GM18502 (cell line): ENCODE measurements around the gene CACNA2D1.

ENCODE experiments used
- ATAC-seq: cut with Tn5 transposase; IDR thresholded peaks from one replicate; pipeline ENCODE4 v1.9.1; 2021; ENCODE audit warnings: mild to moderate bottlenecking; ENCODE audit not compliant: unreplicated experiment, poor library complexity

CACNA2D1 gene

DNA sequence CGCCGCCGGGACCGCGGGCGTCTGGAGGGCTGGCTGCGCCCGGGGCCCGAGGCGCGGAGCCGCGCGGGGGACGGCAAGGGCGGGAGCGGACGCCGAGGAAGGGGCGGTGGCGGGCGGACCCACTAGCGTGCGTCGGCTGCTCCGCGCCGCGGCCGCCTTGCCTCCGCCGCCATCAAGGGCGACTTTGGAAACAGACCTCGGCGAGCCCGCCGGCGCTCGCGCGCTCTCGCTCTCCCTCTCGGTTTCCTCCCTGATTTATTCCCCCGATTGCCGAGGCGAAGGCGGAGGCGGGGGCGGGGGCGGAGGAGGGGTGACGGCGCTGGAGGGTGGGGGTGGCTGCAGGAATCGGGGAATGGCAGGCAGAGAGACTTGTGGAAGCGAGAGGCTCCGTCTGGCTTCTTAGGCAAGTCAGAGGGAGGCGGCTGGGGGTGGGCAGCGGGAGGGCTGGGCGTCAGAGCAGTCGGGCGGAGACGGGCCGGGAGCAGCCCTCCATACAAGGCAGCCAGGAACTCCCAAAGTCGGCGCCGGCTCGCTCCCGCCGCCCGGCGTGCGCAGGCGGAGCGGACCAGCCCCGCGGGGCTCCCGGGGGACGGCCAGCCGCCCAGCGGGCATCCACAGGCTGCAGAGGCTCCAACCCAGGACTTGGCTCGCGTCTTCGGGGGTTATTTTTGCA is at the start of gene CACNA2D1:
CACNA2D1 (minus strand) TSS at position 231 of the 673 bp plus-strand sequence.
- ATAC-seq, result peak; percentile 50

DNA sequence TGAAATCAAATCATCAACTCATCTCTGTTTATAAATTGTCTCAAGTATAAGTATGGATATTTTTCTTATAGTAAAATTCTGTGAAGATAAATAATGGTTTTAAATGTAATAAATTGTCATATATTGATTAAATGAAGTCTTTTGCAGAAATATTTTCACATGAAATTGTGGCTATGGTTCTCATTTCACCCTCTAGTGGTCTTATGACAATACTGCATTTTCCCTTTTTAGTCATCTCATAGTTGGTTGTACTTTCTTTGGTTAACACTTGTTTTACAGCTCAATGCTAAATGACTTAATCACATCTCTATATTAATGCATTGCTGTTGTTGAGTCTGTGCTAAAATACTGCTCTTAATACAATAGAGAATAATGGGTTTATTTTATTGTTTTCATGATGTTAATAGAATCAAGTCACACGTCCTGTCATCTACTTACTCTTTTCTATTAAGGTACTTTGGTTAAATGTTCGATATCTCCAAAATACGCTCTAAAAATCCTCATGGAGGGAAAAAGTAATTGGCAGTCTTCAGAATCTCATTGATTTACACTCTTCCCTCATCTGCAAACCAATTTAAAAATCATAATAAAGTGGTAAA is 38.0 kb upstream of the CACNA2D1 start:
- peak; percentile 83 for ATAC-seq

GRCh38 chr7:82477733-82478515 is 34.3 kb upstream of the CACNA2D1 start:
- ATAC-seq, result no peak

- no peak for ATAC-seq
Observed at GRCh38 chr7:82472966-82473365, 29.4 kb upstream of the CACNA2D1 start.

DNA sequence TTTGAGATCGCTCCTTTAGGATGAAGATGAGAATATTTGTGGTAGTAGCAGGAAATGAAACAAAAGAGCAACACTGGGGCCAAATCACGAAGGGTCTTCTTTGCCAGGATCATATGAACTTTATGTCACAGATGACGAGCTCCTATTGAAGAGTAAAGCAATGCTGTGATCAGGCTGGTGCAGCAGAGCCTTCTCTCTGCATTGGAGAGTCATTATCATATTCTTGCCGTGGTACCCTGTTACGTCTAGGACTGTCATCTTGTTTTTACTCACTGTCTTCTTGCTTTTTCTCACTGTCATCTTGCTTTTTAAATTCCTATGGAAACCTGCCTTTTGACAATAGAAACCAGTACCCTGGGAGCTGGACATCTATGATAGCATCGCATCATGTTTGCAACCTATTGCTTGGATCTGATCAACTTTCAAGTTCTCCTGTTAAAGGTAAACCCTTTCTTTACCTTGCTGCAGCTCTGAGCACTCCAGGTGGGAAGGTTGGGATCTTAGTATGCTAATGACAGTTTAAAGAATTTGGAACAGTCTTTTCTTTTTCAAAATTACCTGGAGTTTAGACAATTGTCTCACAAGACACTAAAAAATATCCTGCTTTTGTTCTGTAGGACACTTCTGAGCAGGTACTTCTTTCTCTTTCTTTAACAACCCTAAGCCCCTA is 27.9 kb upstream of the CACNA2D1 start:
- ATAC-seq, result no peak

GRCh38 chr7:82469207-82469606 is 25.6 kb upstream of the CACNA2D1 start:
- ATAC-seq, result no peak

GRCh38 chr7:82468435-82468834 is 24.9 kb upstream of the CACNA2D1 start:
- no peak for ATAC-seq

DNA sequence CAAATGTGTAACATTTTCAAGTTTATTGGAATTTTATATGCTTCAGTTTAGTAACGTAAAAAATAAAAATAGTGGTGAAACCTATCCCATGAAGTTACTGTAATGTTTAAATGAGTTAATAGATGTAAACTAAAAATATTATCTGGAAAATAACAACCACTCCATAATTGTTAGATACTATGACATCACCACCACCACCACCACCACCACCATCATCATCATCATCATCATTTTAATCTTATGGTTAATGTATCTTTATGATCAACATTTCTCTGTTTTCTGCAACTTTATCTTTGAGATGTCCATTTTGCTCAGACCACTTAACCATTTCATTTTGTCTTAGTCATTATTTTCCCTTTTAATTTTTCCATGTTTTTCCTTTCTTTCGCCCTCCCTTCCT is 23.4 kb upstream of the CACNA2D1 start:
- no peak for ATAC-seq

DNA sequence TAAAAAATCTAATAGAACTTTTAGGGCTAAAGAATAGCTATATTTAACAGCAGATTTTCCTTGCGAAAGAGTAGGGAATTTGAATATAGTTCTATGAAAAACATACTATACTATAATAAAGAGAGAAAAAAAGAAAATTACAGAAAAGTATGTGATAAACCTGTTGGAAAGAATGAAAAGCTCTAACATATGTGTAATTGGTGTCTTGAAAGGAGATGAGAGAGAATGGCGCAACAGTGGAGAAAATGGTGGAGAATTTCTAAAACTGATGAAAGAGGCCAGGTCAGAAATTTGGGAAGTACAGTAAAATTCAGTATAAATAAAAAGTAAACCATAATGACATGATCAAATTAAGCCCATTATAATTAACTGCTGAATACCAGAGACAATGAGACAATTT is 20.8 kb upstream of the CACNA2D1 start:
- ATAC-seq, result no peak

GRCh38 chr7:82455295-82455694 is 11.7 kb upstream of the CACNA2D1 start:
- ATAC-seq, result no peak

DNA sequence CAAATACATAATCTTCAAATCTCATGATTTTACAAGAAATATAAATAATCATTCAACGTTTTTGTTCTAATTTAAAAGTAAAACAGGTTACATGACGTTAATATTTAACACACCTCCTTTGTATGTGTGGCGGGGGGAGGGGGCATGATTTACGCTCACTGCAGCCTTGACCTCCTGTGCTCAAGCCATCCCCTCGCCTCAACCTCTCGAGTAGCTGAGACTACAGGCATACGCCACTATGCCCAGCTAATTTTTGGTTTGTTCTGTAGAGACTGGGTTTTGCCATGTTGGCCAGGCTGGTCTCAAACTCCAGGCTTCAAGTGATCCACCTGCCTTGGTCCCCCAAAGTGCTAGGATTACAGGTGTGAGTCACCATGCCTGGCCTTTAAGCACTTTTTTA is 7.2 kb upstream of the CACNA2D1 start:
- ATAC-seq, result no peak

GRCh38 chr7:82449910-82450309 is 6.3 kb upstream of the CACNA2D1 start:
- no peak for ATAC-seq

DNA sequence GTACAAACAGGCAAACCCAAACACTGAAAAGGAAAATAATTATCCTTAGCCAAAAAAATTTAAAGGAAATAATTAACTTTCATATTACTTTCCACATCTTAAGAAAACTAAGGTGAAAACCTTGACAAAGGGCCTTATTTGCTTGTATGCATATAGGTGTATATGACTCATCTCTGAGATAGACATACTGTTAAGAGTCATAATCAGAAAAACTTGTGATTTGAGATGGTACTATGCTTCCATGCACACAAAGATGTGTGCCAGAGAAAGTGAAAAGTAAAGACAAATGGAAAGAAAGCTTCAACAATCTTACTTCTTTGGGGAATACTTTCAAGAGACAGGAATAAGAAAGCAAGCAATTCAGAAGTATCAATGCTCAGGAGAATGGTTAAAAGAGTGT is 3.3 kb upstream of the CACNA2D1 start:
- no peak for ATAC-seq

DNA sequence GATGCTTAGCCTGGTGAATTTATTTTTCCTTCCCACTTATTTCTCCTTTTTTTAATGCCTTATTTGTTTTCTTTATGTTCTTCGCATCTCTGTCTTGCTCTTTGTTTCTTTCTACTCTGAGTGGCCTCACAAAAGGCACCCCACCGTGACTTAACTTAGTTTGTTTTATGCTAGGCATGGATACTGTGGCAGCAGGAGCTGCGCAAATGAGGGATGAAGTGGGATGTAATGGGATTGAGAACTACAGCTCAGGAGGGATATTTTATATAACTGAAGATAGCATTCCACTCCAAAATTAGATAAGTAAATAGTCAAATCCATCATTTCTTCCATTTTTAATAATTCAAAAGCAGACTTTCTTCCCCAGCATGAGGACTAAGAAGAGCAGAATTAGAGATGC is 1.7 kb upstream of the CACNA2D1 start:
- no peak for ATAC-seq

DNA sequence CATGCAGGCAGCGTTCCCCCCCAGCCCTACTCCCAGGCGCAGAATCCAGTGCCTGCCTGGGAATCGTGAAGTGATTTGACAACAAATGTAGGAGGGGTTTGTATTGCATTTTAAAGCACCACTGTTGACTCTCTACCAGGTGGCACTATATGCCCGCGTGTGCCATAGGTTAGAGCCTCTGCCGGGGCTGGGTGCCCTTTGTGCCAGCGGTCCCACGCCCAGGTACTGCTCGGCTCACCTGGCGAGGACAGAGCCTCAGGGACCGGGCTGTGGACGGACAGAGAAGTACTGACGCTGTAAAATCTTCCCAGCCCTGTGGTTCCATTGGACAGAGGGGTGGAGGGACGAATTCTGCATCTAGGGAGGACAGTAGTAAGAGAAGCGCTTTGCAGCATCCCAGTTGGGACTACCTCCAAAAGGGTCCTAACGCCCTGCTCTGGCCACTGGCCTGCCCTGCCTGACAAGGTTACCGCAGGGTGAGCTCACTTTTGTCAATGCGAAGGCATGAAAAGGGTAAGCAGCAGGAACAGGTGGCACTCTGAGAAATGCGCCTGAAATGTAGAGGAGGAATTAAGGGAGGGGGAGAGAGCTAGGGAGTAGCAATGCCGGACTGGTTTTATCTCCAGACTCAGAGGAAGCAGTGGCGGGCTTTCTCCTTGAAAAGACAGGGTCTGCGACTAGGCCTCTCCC is 788 bp upstream of the CACNA2D1 start:
- peak; percentile 12 for ATAC-seq

DNA sequence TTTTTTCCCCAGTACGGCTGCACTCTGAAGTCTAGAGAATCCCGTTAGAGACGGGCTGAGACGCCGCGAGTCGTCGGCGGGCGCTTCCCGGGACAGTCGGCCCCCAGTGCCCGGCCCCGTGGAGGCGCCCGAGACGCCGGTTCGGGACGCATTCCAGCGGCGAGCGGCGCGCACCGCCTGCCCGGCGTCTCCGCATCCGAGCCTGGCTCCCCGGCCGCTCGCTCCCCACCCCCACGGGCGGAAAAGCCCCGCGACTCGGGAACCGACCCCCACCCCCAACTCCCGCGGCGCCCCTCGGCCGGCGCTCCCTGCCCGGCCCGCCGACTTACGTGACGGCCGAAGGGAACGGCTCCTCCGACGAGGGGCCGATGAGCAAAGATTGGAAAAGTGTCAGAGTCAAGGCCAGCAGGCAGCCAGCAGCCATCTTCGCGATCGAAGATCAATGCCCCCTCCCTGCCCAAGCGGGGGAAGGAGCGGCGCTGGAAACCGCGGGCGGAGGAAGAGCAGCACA is 486 bp downstream of the CACNA2D1 start:
- peak; percentile 19 for ATAC-seq

GRCh38 chr7:82442492-82443035 is 1.0 kb downstream of the CACNA2D1 start:
- ATAC-seq, result peak; percentile 19

DNA sequence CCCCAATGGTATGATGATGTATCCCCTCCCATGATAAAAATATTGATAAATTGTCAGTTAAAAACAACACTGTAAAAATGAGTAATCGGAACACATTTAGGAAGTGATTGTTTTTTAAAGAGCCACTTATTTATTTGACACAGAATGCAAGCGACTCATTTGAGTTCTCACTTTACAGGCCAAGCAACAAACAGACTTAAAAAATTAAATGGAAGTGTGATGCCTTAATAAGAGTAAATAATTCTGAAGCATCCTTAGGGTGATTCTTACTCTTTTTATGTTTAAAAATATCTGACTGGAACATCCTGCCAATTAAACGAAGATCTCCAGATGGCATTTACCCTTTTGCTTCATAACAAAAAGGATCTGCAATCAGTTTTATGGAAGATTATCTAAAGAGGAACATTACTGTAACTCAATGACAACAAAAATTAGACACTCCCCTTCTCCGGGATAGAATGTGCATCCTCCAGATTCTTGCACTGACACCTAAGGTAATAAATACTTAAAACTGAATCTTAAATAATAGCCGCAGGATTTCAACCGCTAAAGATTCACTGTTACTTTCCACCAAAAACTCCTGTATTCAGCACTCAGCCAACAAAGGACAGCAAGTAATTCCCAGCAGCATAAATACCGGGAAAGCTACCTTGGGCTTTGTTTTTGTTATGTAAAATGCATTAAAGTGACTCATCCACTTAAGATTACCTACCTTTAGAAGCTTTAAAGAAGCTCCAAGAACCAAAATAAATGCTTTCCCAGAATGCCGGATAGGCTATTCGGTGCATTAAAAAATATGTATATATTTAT is 1.7 kb downstream of the CACNA2D1 start:
- ATAC-seq, result no peak

GRCh38 chr7:82438521-82438920 is 5.1 kb downstream of the CACNA2D1 start:
- no peak for ATAC-seq
